AG04450 (cell line): ENCODE data around the gene RAB11FIP5. TPM values are rescaled to one million over a fixed set of nuclear protein-coding genes. Genes with fewer than 3 reads are reported as not detected.
"Not testable (repeated sequence)": the region's sequence is repeated elsewhere in the genome, so short reads cannot be mapped to it uniquely, and the experiment has no call there.

ENCODE experiments used
- CTCF ChIA-PET: fragments of 300-600, 350-600 bp; formaldehyde crosslinking; extraction: SDS; loops from one replicate; lab custom pipeline; 2022; ENCODE audit warnings: antibody characterized with exemption, inconsistent platforms; lab: Charles Lee
- POLR2A ChIA-PET: fragments of 350-600 bp; formaldehyde crosslinking; extraction: SDS; loops from one replicate; lab custom pipeline; 2021; ENCODE audit warnings: antibody characterized with exemption, inconsistent platforms; lab: Yijun Ruan, JAX
- DNase-seq: peaks from one replicate; pipeline ENCODE4 v3.0.0-alpha.2; 2011; ENCODE audit warnings: low read depth, low spot score
- H3K27ac ChIP-seq: one replicate; pipeline ENCODE4 v1.5.1; 2012; ENCODE audit warnings: low read depth, low read length, control low read depth
- H3K27me3 ChIP-seq: one replicate; pipeline ENCODE4 v1.6.0; 2012; ENCODE audit warnings: low read length; ENCODE audit not compliant: control insufficient read depth, insufficient read depth
- H3K4me3 ChIP-seq: 2 replicates; pipeline ENCODE4 v1.5.1; 2011; ENCODE audit warnings: mild to moderate bottlenecking, low read depth, low read length, control low read depth
- H3K9me3 ChIP-seq: 2 replicates; pipeline ENCODE4 v1.5.1; 2012; ENCODE audit warnings: low read length; ENCODE audit not compliant: control insufficient read depth, insufficient read depth
- CTCF ChIP-seq: IDR thresholded peaks from 2 replicates; pipeline ENCODE4 v1.5.1; 2011; ENCODE audit warnings: low read depth, low read length, control low read depth, inconsistent platforms
- polyA plus RNA-seq: library from polyadenylated mRNA; depleted of rRNA; stranded (reverse); fragments of >200 nt; gene quantifications from 2 replicates; pipeline ENCODE4 v1.2.3, GENCODE V29; 2011

RAB11FIP5 gene
- polyA plus RNA-seq, 1 experiment: 29.6 TPM

GRCh38 chr2:73095910-73096309 is 16.8 kb downstream of the RAB11FIP5 start:
- no peak for DNase-seq
- no peak overlapping the region for H3K27ac ChIP-seq
- CTCF ChIA-PET: interaction anchor here (1.5 to 4.6 kb wide), 2 partner anchors 10 to 81 kb away, joined by 6 to 18 read pairs; no protein-coding TSS in a partner anchor
- H3K9me3 ChIP-seq: no peaks in the 10 kb centered on the region
- no peaks in the 10 kb centered on the region for H3K27me3 ChIP-seq
- H3K4me3 ChIP-seq: no peak overlapping the region
- TF ChIP-seq CTCF: no peak
- POLR2A ChIA-PET: interaction anchor here (1.2 kb wide), 1 partner anchor 17 kb away, joined by 3 read pairs; the partner anchor contains the start of gene RAB11FIP5

- ChIA-PET POLR2A (interaction anchor here (0.7 kb wide), 1 partner anchor 84 kb away, joined by 5 read pairs; no protein-coding TSS in a partner anchor), CTCF (interaction anchor here (1.6 to 4.6 kb wide), 2 partner anchors 8 to 63 kb away, joined by 7 to 18 read pairs; no protein-coding TSS in a partner anchor)
- H3K27me3 ChIP-seq, H3K27ac ChIP-seq, DNase-seq, H3K9me3 ChIP-seq, H3K4me3 ChIP-seq: not testable (repeated sequence)
Measured at GRCh38 chr2:73093601-73094218, 19.0 kb downstream of the RAB11FIP5 start.

GRCh38 chr2:73092146-73092783 is 20.5 kb downstream of the RAB11FIP5 start:
- CTCF ChIA-PET: interaction anchor here (1.6 to 1.9 kb wide), 2 partner anchors 64 to 85 kb away, joined by 5 to 7 read pairs; no protein-coding TSS in a partner anchor
- Histone ChIP-seq H3K27ac (peak overlapping the region; percentile 21), H3K27me3 (no peaks in the 10 kb centered on the region), H3K9me3 (no peaks in the 10 kb centered on the region; the same call in 1 of the 2 replicates), H3K4me3 (no peak overlapping the region)
- no peak for DNase-seq
- POLR2A ChIA-PET: interaction anchor here (1.6 kb wide), 1 partner anchor 20 kb away, joined by 4 read pairs; no protein-coding TSS in a partner anchor
- TF ChIP-seq CTCF: no peak

- no peak for DNase-seq
- ChIA-PET POLR2A (interaction anchor here (1.6 kb wide), 1 partner anchor 20 kb away, joined by 4 read pairs; no protein-coding TSS in a partner anchor), CTCF (interaction anchor here (1.9 kb wide), 1 partner anchor 86 kb away, joined by 5 read pairs; no protein-coding TSS in a partner anchor)
- Histone ChIP-seq H3K27me3 (no peaks in the 10 kb centered on the region), H3K4me3 (no peak overlapping the region), H3K9me3 (no peaks in the 10 kb centered on the region; the same call in 1 of the 2 replicates), H3K27ac (no peak overlapping the region)
- TF ChIP-seq CTCF: no peak
Measured at GRCh38 chr2:73091696-73092095, 21.1 kb downstream of the RAB11FIP5 start.

GRCh38 chr2:73091164-73091563 is 21.6 kb downstream of the RAB11FIP5 start:
- POLR2A ChIA-PET: interaction anchor here (1.6 kb wide), 1 partner anchor 21 kb away, joined by 4 read pairs; no protein-coding TSS in a partner anchor
- no peaks in the 10 kb centered on the region; the same call in 1 of the 2 replicates for H3K9me3 ChIP-seq
- H3K27ac ChIP-seq: no peak overlapping the region
- no peaks in the 10 kb centered on the region for H3K27me3 ChIP-seq
- CTCF ChIA-PET: interaction anchor here (1.9 kb wide), 1 partner anchor 86 kb away, joined by 5 read pairs; no protein-coding TSS in a partner anchor
- DNase-seq: no peak
- no peak for TF ChIP-seq CTCF
- no peak overlapping the region for H3K4me3 ChIP-seq
